ENCODE data around the gene TMTC2. TPM values are rescaled to one million over a fixed set of nuclear protein-coding genes. Genes with fewer than 3 reads are reported as not detected.

The TMTC2 gene
- total RNA-seq, 1 donor from 2014 or later: 3.6 TPM

DNA sequence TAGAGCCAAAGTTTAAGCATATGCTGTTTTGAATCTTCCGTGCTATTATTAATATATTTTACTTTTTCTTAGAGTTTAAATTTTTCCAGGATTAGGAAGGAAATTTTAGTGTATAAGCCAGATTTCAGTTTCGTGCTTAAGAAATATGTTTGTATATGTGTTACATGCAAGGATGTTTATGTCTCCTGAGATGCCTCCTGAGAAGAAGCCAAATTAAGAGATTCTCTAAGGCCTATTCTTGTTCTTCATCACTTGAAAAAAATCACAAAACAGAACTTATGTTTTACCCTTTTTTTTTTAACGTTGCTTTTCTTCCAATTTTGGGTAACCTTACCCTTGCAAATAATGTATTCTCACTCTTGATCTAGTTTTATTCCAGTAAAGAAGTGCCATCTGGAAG is 412.7 kb downstream of the TMTC2 start:
- DNase-seq (ENCODE audit: low spot score): no peak
- Mint-ChIP-seq H3K27me3 (ENCODE audit: unreplicated experiment) (no peaks in the 10 kb centered on the region), H3K9me3 (ENCODE audit: unreplicated experiment) (no peaks in the 10 kb centered on the region), H3K4me3 (ENCODE audit: unreplicated experiment) (no peak overlapping the region), H3K36me3 (ENCODE audit: low read depth, unreplicated experiment) (no peaks in the 10 kb centered on the region), H3K27ac (ENCODE audit: unreplicated experiment) (no peak overlapping the region), H3K4me1 (ENCODE audit: unreplicated experiment) (peaks cover 18% of the 10 kb centered on the region)
- TF ChIP-seq, protein P1, sequence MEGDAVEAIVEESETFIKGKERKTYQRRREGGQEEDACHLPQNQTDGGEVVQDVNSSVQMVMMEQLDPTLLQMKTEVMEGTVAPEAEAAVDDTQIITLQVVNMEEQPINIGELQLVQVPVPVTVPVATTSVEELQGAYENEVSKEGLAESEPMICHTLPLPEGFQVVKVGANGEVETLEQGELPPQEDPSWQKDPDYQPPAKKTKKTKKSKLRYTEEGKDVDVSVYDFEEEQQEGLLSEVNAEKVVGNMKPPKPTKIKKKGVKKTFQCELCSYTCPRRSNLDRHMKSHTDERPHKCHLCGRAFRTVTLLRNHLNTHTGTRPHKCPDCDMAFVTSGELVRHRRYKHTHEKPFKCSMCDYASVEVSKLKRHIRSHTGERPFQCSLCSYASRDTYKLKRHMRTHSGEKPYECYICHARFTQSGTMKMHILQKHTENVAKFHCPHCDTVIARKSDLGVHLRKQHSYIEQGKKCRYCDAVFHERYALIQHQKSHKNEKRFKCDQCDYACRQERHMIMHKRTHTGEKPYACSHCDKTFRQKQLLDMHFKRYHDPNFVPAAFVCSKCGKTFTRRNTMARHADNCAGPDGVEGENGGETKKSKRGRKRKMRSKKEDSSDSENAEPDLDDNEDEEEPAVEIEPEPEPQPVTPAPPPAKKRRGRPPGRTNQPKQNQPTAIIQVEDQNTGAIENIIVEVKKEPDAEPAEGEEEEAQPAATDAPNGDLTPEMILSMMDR (IDR thresholded peaks at IDR 0.05; ENCODE audit: unreplicated experiment): no peak

DNA sequence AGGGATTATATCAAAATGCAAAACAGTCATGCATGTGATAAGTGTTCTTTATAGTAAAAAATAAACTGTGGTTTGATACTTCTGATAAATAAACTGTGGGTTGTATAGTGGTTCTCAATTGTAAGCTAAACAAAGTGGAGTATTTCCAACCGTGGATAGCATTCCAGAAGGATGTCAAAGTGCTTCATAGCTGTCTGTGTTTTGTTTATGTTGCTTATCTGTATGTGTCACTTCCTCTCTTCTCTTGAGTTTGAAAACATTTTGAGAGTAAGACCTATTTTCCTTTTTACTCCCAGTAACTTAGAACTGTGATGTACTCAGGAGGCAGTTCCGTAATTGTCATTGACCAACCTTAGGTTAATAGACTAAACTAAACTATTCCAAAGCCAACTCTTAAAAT is 415.8 kb downstream of the TMTC2 start:
- Mint-ChIP-seq H3K27me3 (ENCODE audit: unreplicated experiment) (no peaks in the 10 kb centered on the region), H3K9me3 (ENCODE audit: unreplicated experiment) (no peaks in the 10 kb centered on the region), H3K27ac (ENCODE audit: unreplicated experiment) (no peak overlapping the region), H3K4me3 (ENCODE audit: unreplicated experiment) (no peak overlapping the region), H3K36me3 (ENCODE audit: low read depth, unreplicated experiment) (no peaks in the 10 kb centered on the region), H3K4me1 (ENCODE audit: unreplicated experiment) (peaks cover 18% of the 10 kb centered on the region)
- no peak for DNase-seq (ENCODE audit: low spot score)
- TF ChIP-seq, protein P1 (IDR thresholded peaks at IDR 0.05; ENCODE audit: unreplicated experiment): no peak

DNA sequence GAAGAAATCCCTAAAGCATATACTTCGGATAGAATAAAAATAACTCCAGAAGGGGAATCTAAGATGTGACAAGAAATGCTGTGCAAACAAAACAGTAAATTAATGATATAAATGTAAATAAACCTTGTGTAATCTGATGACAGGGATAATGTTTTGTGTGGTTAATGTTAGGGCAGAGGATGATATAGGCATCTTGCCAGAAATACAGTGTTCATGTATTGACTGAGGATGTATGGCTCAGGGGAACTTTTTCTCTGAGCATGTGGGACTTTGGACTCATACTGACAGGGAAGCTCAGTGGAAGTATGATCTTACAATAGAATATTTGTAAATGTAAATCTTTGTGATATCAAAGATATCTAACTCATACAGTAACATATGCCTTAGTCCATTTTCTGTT is 420.2 kb downstream of the TMTC2 start:
- Mint-ChIP-seq H3K9me3 (ENCODE audit: unreplicated experiment) (no peaks in the 10 kb centered on the region), H3K4me1 (ENCODE audit: unreplicated experiment) (peaks cover 8% of the 10 kb centered on the region), H3K27me3 (ENCODE audit: unreplicated experiment) (no peaks in the 10 kb centered on the region), H3K36me3 (ENCODE audit: low read depth, unreplicated experiment) (no peaks in the 10 kb centered on the region), H3K4me3 (ENCODE audit: unreplicated experiment) (no peak overlapping the region), H3K27ac (ENCODE audit: unreplicated experiment) (no peak overlapping the region)
- no peak for DNase-seq (ENCODE audit: low spot score)
- TF ChIP-seq, protein P1 (IDR thresholded peaks at IDR 0.05; ENCODE audit: unreplicated experiment): no peak

DNA sequence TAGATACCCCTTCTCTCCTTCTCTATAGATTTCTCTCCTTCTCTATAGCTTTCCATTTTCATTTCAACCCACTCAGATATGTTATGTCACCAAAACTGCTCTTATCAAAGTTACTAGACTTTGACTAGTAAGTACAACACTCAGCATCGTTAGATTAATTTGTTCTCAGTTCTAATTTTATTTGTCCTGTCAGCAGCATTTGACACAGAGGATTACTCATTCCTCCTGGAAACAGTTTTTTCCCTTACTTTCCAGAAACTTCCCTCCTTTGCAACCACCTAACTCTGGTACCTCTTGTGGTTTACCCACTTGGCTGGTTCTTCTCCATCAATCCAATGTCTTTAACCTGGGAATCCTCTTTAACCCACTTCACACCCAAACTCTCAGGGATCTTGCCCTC is 423.7 kb downstream of the TMTC2 start:
- no peak overlapping the region for H3K27ac Mint-ChIP-seq (ENCODE audit: unreplicated experiment)
- no peak for DNase-seq (ENCODE audit: low spot score)
- H3K4me1 Mint-ChIP-seq (ENCODE audit: unreplicated experiment): peaks cover 5% of the 10 kb centered on the region
- H3K9me3 Mint-ChIP-seq (ENCODE audit: unreplicated experiment): no peaks in the 10 kb centered on the region
- H3K4me3 Mint-ChIP-seq (ENCODE audit: unreplicated experiment): no peak overlapping the region
- no peaks in the 10 kb centered on the region for H3K27me3 Mint-ChIP-seq (ENCODE audit: unreplicated experiment)
- H3K36me3 Mint-ChIP-seq (ENCODE audit: low read depth, unreplicated experiment): no peaks in the 10 kb centered on the region
- TF ChIP-seq, protein P1 (IDR thresholded peaks at IDR 0.05; ENCODE audit: unreplicated experiment): no peak

DNA sequence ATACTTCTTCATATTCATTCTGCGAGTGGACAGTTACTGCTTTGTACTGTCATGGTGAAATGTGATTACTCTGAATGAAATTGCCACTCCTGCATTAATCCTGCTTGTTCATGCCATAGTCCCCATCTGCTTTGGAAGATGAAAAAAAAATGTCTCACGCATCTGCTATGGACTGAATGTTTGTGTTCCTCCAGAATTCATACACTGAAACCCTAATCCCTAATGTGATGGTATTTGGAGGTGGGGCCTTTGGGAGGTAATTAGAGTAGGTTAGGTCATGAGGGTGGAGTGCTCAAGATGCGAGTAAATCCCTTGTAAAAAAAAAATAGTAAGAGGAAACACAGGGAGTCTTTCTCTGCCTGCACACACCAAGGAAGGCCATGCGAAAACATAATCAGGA is 427.2 kb downstream of the TMTC2 start:
- Mint-ChIP-seq H3K36me3 (ENCODE audit: low read depth, unreplicated experiment) (no peaks in the 10 kb centered on the region), H3K27me3 (ENCODE audit: unreplicated experiment) (peaks cover 1% of the 10 kb centered on the region), H3K9me3 (ENCODE audit: unreplicated experiment) (no peaks in the 10 kb centered on the region), H3K4me3 (ENCODE audit: unreplicated experiment) (no peak overlapping the region), H3K4me1 (ENCODE audit: unreplicated experiment) (peaks cover 5% of the 10 kb centered on the region), H3K27ac (ENCODE audit: unreplicated experiment) (no peak overlapping the region)
- DNase-seq (ENCODE audit: low spot score): no peak
- TF ChIP-seq, protein P1 (IDR thresholded peaks at IDR 0.05; ENCODE audit: unreplicated experiment): no peak
